Common myeloid progenitor, CD34-positive (primary cell): ENCODE data around the gene ZNF501.
A peak's percentile ranks its signal among the peaks of the same experiment; 100 is the strongest.

Experiments
- CTCF ChIA-PET: fragments of 350-600 bp; sonication (Branson Sonifier 250); formaldehyde crosslinking; loops from one replicate; lab custom pipeline; 2021; ENCODE audit warnings: antibody characterized with exemption; lab: Charles Lee
- POLR2A ChIA-PET: fragments of 350-600 bp; sonication (Branson Sonifier 250); formaldehyde crosslinking; loops from one replicate; lab custom pipeline; 2021; ENCODE audit warnings: antibody characterized with exemption; lab: Charles Lee
- DNase-seq, 3 donors: peaks; one replicate each; pipeline versions ENCODE4 v3.0.0 to v3.0.0-alpha.2; 2013
- H3K27ac ChIP-seq, 2 experiments: 1 replicate in 1 of 2; 2 replicates in 1 of 2; pipeline ENCODE4 v1.7.0; 2013; ENCODE audit warnings: inconsistent platforms in 2 of 2, low read length in 2 of 2, mild to moderate bottlenecking in 2 of 2, low read depth in 1 of 2, moderate library complexity in 1 of 2; ENCODE audit not compliant: severe bottlenecking in 2 of 2, insufficient read depth in 1 of 2, poor library complexity in 1 of 2
- H3K27me3 ChIP-seq, 5 experiments: replicated peaks in 2 of 5; 1 replicate in 3 of 5; 2 replicates in 2 of 5; pipeline versions ENCODE4 v1.6.1 to v1.7.0; 2013; ENCODE audit warnings: low read length in 4 of 5, mild to moderate bottlenecking in 2 of 5, moderate library complexity in 2 of 5, inconsistent platforms in 1 of 5; ENCODE audit not compliant: insufficient read depth in 5 of 5, control insufficient read depth in 4 of 5
- H3K36me3 ChIP-seq, 4 experiments: 1 replicate in 2 of 4; 2 replicates in 2 of 4; pipeline versions ENCODE4 v1.6.1 to v1.7.0; 2013; ENCODE audit warnings: low read length in 3 of 4, control low read depth in 1 of 4, mild to moderate bottlenecking in 1 of 4; ENCODE audit not compliant: control insufficient read depth in 4 of 4, insufficient read depth in 4 of 4
- H3K4me1 ChIP-seq, 4 experiments: 1 replicate in 3 of 4; 2 replicates in 1 of 4; pipeline versions ENCODE4 v1.6.1 to v1.7.1; 2013; ENCODE audit warnings: low read length in 3 of 4, mild to moderate bottlenecking in 3 of 4, control low read depth in 1 of 4, inconsistent platforms in 1 of 4, moderate library complexity in 1 of 4; ENCODE audit not compliant: control insufficient read depth in 4 of 4, insufficient read depth in 4 of 4; ENCODE audit errors: control extremely low read depth in 1 of 4
- H3K4me3 ChIP-seq, 7 experiments: 1 replicate in 4 of 7; 2 replicates in 3 of 7; pipeline versions ENCODE4 v1.5.1 to v1.7.0; 2013; ENCODE audit warnings: mild to moderate bottlenecking in 7 of 7, low read length in 6 of 7, moderate library complexity in 6 of 7, inconsistent platforms in 2 of 7, low read depth in 2 of 7, control low read depth in 1 of 7; ENCODE audit not compliant: insufficient read depth in 4 of 7, control insufficient read depth in 1 of 7; ENCODE audit errors: extremely low read depth in 1 of 7
- H3K9me3 ChIP-seq, 5 experiments: 1 replicate in 4 of 5; 2 replicates in 1 of 5; pipeline versions ENCODE4 v1.6.1 to v1.7.1; 2013; ENCODE audit warnings: low read length in 4 of 5, mild to moderate bottlenecking in 2 of 5, inconsistent platforms in 1 of 5, low read depth in 1 of 5, moderate library complexity in 1 of 5; ENCODE audit not compliant: control insufficient read depth in 4 of 5, insufficient read depth in 2 of 5; ENCODE audit errors: control extremely low read depth in 1 of 5
- WGBS: methylation state at CpG from one replicate; pipeline ENCODE4 v1.1.5; 2013; ENCODE audit not compliant: insufficient coverage; 5-methylcytosine and 5-hydroxymethylcytosine counted together

Gene ZNF501

GRCh38 chr3:44762690-44763089 is 33.3 kb downstream of the ZNF501 start:
- DNase-seq, result no peak
- WGBS, result no CpG with 5 or more reads among the region's 5 CpGs
- CTCF ChIA-PET, result interaction anchor here (0.6 kb wide), 1 partner anchor 19 kb away, joined by 3 read pairs; no protein-coding TSS in a partner anchor
- peaks cover 3 to 18% (median 8%) of the 10 kb centered on the region in 4 experiments for H3K4me1 ChIP-seq
- H3K4me3 ChIP-seq, result peak overlapping the region in 6 of 7 experiments; percentile 89 to 100 (median 98)
- H3K36me3 ChIP-seq, result peaks cover 9 to 37% (median 23%) of the 10 kb centered on the region in 4 experiments
- no peaks in the 10 kb centered on the region for H3K27me3 ChIP-seq
- H3K9me3 ChIP-seq, result peaks cover 7 to 42% (median 31%) of the 10 kb centered on the region in 5 experiments
- POLR2A ChIA-PET, result interaction anchor here (0.6 kb wide), 1 partner anchor 351 kb away, joined by 3 read pairs; no protein-coding TSS in a partner anchor
- H3K27ac ChIP-seq, result peak overlapping the region in 1 of 2 experiments; percentile 92

- CTCF ChIA-PET, result no interaction called here
- no peak for DNase-seq
- Histone ChIP-seq H3K9me3 (peaks cover 3 to 38% (median 30%) of the 10 kb centered on the region in 5 experiments), H3K4me3 (no peak overlapping the region), H3K4me1 (peaks cover 3 to 18% (median 8%) of the 10 kb centered on the region in 4 experiments), H3K27ac (no peak overlapping the region), H3K27me3 (no peaks in the 10 kb centered on the region), H3K36me3 (peaks cover 8 to 31% (median 18%) of the 10 kb centered on the region in 4 experiments)
- POLR2A ChIA-PET, result no interaction called here
Observed at GRCh38 chr3:44764248-44764647, 34.8 kb downstream of the ZNF501 start.

- Histone ChIP-seq H3K36me3 (peaks cover 16 to 57% (median 28%) of the 10 kb centered on the region in 4 experiments), H3K27ac (no peak overlapping the region), H3K27me3 (no peaks in the 10 kb centered on the region), H3K9me3 (peaks cover 5 to 73% (median 41%) of the 10 kb centered on the region in 5 experiments), H3K4me1 (no peaks in the 10 kb centered on the region), H3K4me3 (no peak overlapping the region)
- ChIA-PET CTCF (no interaction called here), POLR2A (no interaction called here)
- no CpG with 5 or more reads among the region's 1 CpG for WGBS
- DNase-seq, result no peak
Observed at GRCh38 chr3:44771424-44772098, 42.1 kb downstream of the ZNF501 start.

GRCh38 chr3:44772099-44772442 is 42.6 kb downstream of the ZNF501 start:
- WGBS, result no CpG with 5 or more reads among the region's 1 CpG
- Histone ChIP-seq H3K27me3 (no peaks in the 10 kb centered on the region), H3K4me3 (no peak overlapping the region), H3K4me1 (no peaks in the 10 kb centered on the region), H3K27ac (no peak overlapping the region), H3K36me3 (peaks cover 16 to 61% (median 30%) of the 10 kb centered on the region in 4 experiments), H3K9me3 (peaks cover 4 to 71% (median 41%) of the 10 kb centered on the region in 5 experiments)
- ChIA-PET POLR2A (no interaction called here), CTCF (no interaction called here)
- DNase-seq, result no peak

- H3K9me3 ChIP-seq, result peaks cover 0 to 10% (median 0%) of the 10 kb centered on the region in 5 experiments
- no peak overlapping the region for H3K27ac ChIP-seq
- H3K36me3 ChIP-seq, result peaks cover 13 to 61% (median 36%) of the 10 kb centered on the region in 4 experiments
- 100% methylated on average over 3 of the region's 4 CpGs for WGBS
- DNase-seq, result no peak
- ChIA-PET POLR2A (no interaction called here), CTCF (no interaction called here)
- no peaks in the 10 kb centered on the region for H3K27me3 ChIP-seq
- H3K4me1 ChIP-seq, result no peaks in the 10 kb centered on the region
- no peak overlapping the region for H3K4me3 ChIP-seq
Observed at GRCh38 chr3:44782891-44783290, 53.5 kb downstream of the ZNF501 start.
